Panc1 (cell line): ENCODE results near the gene TMEM52.

Experiments
- CTCF ChIP-seq: fragments of 450-650 bp; IDR thresholded peaks from 2 replicates; pipeline ENCODE4 v1.5.1; 2017; ENCODE audit warnings: mild to moderate bottlenecking
- POLR2AphosphoS5 ChIP-seq: IDR thresholded peaks from 2 replicates; pipeline ENCODE4 v1.6.1; 2012; ENCODE audit warnings: mild to moderate bottlenecking, low read depth, low read length, moderate library complexity
- REST ChIP-seq, 2 experiments: IDR thresholded peaks; 2 replicates each; pipeline ENCODE4 v1.6.1; 2011 to 2012; ENCODE audit warnings: low read depth in 2 of 2, control low read depth in 1 of 2, low read length in 1 of 2, mild to moderate bottlenecking in 1 of 2, moderate library complexity in 1 of 2; ENCODE audit not compliant: insufficient read depth in 1 of 2
- SIN3A ChIP-seq: IDR thresholded peaks from 2 replicates; pipeline ENCODE4 v1.6.1; 2012; ENCODE audit warnings: low read depth, mild to moderate bottlenecking, low read length, moderate library complexity, borderline replicate concordance; ENCODE audit not compliant: insufficient read depth
- TCF7L2 ChIP-seq: IDR thresholded peaks from 2 replicates; pipeline ENCODE4 v1.6.1; 2011; ENCODE audit warnings: mild to moderate bottlenecking, low read depth, low read length, inconsistent platforms

- TF ChIP-seq REST (IDR thresholded peaks at IDR 0.05; ENCODE audit: insufficient read depth in 1 of 2, low read depth in 2 of 2, low read length in 1 of 2), result no peak
- TF ChIP-seq CTCF, result peak; percentile 24
- TF ChIP-seq POLR2AphosphoS5, result no peak
- TF ChIP-seq SIN3A, result no peak
- TF ChIP-seq TCF7L2, result no peak
Observed at GRCh38 chr1:1954831-1955441, 35.9 kb upstream of the TMEM52 start.
